ENCODE measurements around the gene SSX3.
"Not testable (repeated sequence)": the region's sequence is repeated elsewhere in the genome, so short reads cannot be mapped to it uniquely, and the experiment has no call there.

SSX3 gene

GRCh38 chrX:48356315-48357094 is at the start of gene SSX3:
TSS of gene SSX3 (minus strand) at chrX:48356703. CDS start at chrX:48355249, 1,454 bp downstream.
- DNase-seq: not testable (repeated sequence)

GRCh38 chrX:48397825-48398224 is 41.3 kb upstream of the SSX3 start:
- not testable (repeated sequence) for DNase-seq

- DNase-seq: not testable (repeated sequence)
These were observed 40.4 kb upstream of the SSX3 start for GRCh38 chrX:48396931-48397330.

GRCh38 chrX:48383239-48383638 is 26.7 kb upstream of the SSX3 start, which contains the start of gene SSX4:
TSS of gene SSX4 (plus strand) at chrX:48383539. CDS start at chrX:48384054, 515 bp downstream.
- not testable (repeated sequence) for DNase-seq

- DNase-seq: not testable (repeated sequence)
These were observed 13.9 kb upstream of the SSX3 start for GRCh38 chrX:48370408-48370807.

- DNase-seq: not testable (repeated sequence)
These were observed 11.4 kb upstream of the SSX3 start for GRCh38 chrX:48367717-48368408.

- not testable (repeated sequence) for DNase-seq
These were observed 2.8 kb upstream of the SSX3 start for GRCh38 chrX:48359281-48359680.

- DNase-seq: no peak
These were observed 1.2 kb upstream of the SSX3 start for GRCh38 chrX:48357681-48358080.

GRCh38 chrX:48346059-48346458 is 10.4 kb downstream of the SSX3 start:
- not testable (repeated sequence) for DNase-seq

GRCh38 chrX:48313996-48314395 is 42.5 kb downstream of the SSX3 start:
- DNase-seq: not testable (repeated sequence)

- no peak for DNase-seq
These were observed 50.3 kb downstream of the SSX3 start for GRCh38 chrX:48306175-48306574.

Data from activated CD4-positive, alpha-beta T cell treated with anti-CD3 and anti-CD28 coated beads, Interleukin-2, amount 50 U/mL, for 4 hours (primary cell).